GM19468 (cell line): ENCODE data around the gene CPNE5.
"Not testable (repeated sequence)": the region's sequence is repeated elsewhere in the genome, so short reads cannot be mapped to it uniquely, and the experiment has no call there.

ENCODE experiments used
- ATAC-seq: cut with Tn5 transposase; IDR thresholded peaks from one replicate; pipeline ENCODE4 v1.9.1; 2021; ENCODE audit warnings: mild to moderate bottlenecking, moderate library complexity, moderate number of reproducible peaks; ENCODE audit not compliant: unreplicated experiment; ENCODE audit errors: extremely low read depth

The CPNE5 gene

DNA sequence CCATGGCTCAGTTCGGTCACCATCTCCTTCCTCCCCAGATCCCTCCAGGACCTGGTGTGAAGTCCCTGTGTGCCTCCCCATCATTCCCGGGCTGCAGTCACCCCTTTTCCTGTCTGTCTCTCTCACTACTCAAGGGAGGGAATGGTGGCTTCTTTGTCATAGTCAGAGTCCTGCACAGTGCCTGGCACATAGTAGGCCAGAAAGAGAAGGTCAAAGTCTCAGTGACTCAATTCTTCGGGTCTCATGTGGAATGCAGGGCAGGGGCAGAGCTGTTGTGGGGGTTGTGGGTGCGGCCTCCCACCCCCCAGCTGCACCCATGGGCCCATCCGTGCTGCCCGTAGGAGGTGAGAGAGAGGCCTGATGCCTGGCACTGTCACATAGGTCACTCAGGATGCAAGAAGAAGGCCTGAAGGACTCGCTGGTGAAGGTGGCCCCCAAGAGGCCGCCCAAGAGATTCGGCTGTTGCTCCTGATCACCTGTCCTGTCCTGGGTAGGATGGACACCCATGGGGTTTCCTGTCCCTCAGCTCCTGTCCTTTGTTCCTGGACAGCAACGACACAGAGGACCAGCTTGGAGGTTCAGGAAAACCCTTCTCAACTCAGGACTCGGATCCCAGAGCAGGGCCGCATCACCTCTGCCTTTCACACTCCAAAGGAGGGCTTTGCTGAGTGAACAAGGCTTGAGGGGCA lies 107.5 kb downstream of the CPNE5 start:
- ATAC-seq = no peak

DNA sequence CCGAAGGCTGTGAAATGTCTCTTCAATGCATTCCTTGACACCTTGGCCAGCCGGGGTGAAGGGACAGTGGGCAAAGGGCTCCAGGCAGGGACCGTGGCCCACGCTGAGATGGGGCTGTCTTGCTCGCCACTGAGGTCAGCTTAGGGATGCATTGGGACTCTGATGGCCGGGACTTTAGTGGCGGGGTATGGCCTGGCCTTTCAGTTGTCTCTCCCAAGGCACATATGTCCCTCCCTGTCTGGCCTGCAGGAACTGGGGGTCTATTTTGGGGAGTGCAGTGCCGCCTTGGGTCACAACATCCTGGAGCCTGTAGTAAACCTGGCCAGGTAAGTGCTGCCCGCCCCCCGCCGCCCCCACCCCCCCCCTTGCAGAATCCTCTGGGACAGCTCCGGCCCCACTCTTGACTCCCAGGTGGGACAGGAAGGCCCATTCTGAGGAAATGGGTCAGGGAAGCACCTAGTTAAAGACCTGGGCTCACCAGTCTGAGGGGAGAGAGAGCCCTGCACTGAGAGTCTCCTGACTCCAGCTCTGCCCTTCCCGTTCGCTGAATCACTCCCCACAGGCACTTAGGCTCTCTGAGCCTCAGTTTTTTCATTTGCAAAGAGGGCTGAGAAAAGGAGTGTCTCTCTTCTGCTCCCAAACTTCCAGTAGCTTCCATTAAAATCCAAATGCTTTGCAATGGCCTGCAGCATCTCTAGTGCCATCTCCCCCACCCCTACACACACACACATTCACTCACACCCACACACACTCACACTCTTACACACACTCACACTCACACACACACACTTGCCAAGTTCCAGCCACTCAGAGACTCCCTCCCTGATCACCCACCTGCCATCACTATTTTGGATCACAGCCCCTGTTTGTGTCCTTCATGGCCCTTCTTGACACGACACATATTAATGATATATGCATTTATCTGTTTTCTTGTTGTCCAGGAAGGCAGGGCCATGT lies 108.5 kb downstream of the CPNE5 start:
- ATAC-seq = no peak

DNA sequence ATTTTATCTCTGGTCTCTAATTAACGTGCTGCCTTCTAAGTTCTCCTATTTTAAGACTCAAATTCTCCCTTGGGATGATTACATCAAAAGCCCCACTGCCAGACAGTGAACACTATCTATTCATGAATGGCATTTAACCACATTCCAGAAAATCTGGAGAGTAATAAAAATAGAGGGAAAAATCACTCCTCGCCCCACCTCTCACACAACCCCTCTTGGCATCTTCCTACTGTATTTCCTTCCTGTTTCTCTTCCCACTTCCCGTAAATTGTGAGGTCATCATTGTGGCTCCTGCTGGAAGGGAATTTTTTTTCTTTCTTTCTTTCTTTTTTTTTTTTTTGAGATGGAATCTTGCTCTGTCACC lies 110.1 kb downstream of the CPNE5 start:
- ATAC-seq = no peak

DNA sequence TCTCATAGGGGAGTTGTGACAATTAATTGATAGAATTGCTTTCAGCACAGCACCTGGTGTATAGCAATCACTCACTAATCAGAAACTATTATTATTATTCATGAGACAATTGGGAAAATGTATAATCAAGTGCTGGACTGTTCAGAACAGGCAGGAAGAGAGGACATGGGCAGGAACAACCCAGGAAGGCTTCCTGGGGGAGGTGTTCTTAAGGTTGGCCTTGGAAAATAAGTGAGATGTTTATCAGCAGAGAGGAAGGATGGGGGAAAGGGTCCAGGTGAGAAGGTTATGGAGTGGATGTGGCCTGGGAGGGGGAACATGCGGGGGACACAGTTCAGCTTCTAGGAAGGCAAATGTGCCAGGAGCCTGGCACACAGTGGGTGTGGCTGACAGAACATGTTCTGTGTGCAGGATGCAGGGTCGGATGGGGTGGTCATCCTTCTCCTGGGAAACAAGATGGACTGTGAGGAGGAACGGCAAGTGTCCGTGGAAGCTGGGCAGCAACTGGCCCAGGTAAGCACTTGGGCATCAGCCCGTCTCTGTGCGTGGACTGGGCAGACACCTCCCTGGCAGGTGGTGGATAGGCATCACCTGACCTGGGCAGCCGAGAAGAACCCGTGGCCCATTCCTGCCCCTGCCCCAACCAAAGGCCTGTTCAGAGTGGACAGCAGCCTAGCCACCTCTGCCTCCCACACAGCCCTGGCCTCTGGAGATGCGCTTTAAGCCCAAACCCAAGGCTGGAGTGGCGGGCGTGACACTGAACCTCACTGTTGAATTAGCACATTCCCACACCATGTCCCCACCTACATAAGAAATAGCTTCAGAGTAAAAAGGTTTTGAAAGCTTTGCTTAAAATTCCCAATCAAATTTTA lies 110.7 kb downstream of the CPNE5 start:
- ATAC-seq = no peak

DNA sequence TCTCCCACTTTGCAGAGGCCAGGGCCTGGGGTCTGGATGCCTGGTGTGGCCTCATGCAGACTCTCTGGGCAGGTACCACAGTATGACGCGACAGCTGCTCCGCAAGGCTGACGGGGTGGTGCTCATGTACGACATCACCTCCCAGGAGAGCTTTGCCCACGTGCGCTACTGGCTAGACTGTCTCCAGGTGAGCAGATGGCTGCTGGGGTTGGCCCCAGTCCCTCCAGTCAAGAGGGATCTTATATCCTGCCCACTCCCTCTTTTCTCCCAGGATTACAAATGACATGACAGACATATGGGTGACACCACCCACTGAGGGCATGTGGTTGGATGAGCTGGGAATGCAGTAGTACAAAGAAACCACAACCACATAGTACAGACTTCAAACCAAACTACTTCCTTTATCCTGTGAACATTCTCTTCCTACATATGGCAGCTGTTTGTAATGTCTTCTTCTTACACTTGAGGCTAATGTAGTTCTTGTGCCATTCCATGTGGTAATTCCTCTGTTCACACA lies 111.7 kb downstream of the CPNE5 start:
- no peak for ATAC-seq

DNA sequence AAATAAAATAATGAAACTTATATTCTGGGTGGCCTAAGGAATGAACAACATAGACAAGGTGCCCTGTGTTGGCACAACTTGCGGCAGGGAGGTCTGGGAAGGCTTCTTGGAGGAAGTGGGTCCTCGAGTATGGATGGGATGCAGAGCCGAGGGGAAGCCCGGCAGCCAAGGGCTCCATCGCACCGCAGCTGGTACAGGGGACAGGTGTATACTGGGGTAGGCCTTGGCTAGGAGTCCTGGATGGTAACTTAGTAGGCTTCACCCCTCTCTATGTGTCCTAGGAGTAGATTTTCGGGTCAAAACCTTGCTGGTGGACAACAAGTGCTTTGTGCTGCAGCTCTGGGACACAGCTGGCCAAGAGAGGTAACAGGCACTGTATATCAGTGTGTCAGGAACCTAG lies 113.7 kb downstream of the CPNE5 start:
- ATAC-seq = no peak

DNA sequence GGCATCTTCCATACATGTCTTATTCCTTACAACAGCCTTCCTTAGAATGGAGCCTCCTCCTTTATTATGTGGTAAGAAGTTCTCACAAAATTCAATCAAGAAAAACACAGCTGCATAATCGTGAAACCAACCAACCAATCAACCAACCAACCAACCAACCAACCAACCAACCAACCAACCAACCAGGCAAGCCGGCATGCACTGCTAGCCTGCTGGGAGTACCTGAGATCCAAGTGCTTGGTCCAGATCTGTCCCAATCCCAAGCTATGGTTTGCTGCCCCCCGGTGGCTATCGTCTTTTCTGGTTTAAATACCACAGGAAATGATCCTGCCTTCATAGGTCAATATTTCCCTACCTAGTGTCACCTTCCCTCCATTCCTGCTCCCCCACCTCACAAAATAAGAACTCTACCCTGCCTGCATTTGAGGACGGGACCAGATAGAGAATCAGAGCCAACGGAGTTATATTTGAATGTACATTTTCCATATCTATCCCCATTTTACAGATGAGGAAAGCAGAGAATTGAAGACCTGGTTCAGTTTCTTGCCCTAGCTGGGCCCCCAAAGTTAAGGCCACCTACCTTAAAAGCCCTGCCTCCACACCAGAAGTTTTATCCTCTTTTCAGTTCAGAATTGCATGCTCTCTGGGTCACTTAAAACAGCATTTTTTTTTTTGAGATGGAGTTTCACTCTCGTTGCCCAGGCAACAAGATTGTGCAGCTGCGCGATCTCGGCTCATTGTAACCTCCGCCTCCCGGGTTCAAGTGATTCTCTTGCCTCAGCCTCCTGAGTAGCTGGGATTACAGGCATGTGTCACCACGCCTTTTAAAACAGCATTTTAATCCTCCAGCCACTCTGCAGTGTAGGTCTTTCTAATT lies 114.5 kb downstream of the CPNE5 start:
- ATAC-seq = no peak

DNA sequence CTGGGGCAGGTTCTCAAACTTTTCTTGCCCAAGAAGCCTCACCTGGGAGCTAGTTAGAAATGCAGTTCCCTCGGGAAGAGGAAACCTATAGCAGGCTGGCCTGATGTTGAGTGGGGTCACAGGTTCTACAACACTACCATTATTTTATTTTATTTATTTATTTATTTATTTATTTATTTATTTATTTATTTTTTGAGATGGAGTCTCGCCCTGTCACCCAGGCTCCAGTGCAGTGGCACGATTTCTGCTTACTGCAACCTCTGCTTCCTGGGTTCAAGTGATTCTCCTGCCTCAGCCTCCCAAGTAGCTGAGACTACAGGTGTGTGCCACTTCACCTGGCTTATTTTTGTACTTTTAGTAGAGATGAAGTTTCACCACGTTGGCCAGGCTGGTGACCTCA lies 115.3 kb downstream of the CPNE5 start:
- not testable (repeated sequence) for ATAC-seq

DNA sequence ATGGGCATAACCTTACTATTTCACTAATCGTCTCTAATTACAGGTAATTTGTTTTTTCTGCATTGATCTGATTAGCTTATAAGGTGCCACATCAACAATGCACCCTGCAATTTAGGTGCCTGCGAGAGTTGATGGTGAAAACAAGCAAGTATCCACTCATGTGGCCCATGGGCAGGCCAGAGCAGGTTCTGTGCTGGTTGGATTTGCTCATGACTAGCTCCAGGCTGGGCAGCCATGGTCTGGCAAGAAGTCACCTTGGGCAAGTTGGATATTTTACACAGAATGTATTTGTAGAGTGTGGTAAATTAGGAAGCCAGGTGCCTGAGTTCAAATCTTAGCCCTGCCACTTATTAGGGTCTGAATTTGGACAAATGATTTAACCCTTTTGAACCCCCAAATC lies 116.4 kb downstream of the CPNE5 start:
- no peak for ATAC-seq

DNA sequence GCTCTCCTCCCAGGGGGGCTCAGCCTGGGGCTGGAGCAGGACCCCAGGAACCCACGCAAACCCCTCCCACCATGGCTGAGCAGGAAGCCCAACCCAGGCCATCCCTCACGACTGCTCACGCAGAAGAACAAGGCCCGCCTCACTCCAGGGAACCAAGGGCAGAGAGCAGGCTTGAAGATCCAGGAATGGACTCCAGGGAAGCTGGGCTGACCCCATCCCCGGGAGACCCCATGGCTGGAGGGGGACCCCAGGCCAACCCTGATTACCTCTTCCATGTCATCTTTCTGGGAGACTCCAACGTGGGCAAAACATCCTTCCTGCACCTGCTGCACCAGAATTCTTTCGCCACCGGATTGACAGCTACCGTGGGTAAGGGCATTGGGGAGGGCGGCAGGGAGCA lies 116.9 kb downstream of the CPNE5 start:
- no peak for ATAC-seq

DNA sequence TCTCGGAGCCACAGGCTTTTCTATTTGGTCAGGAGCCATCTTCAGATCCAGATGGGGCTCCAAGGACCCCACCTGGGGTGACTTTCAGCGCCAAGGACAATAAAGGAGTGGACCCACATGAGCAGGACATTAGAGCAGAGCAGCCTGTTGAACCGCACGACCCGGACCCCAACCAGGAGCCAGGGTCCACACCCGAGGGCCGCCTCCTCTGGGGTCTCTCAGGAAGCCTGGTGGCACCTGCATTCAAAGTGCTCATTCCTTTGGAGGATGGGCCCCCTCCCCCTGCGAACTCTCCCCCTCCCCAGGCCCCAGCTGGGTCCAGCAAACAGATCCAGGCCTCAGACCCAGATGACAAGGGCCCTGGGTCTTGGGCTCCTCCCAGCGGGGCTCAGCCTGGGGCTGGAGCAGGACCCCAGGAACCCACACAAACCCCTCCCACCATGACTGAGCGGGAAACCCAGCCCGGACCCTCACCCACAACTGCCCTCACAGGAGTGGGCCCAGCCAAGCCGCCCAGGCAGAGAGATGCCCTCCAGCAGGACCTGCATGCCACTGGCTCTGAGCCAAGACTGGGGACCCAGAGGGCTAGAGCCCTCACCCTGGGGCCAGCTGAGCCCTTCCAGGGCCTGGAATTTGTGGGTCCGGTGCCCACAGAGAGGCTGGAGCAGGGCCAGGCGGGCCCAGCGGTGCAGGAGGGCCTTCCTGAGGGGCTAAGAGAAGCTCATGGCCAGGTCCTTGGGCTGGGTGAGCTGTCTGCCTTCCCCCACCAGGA lies 117.7 kb downstream of the CPNE5 start:
- no peak for ATAC-seq

DNA sequence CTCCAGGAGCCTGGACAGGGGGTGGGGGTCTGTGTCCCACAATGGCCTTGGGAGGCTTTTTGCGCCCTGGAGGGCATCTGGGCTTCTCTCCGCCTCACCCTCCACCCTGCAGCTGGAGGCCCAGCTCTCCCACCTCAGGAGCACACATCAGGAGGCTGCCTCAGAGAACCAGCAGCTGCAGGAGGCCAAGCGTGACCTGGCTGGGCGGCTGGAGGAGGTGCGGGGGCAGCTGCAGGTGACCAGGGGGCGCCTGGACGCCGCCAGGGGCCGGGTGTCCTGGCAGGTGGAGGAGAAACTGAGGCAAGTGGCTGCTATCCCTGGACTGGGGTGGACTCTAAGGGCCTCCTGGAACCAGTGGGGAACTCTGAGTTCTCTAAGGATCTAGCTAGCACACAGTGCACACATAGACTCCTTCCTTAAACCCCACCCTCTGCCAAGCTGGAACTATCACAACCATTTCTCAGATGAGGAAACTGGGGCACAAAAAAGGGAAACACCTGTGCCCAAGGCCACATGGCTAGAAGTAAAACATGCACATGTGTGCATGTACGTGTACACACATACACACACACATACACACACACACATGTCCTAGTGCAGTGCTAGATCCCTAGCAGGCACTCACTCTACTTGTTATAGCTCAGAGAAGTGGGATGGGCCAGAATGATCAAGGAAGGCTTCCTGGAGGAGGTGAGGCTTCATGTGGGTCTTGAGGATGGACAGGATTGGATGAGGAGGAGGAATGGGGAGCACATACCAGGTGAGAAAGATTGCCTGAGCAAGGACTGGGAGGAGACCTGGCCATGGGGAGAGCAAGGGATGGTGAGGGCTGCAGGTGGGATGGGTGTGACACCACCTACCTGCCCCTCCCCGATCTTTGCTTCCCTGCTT lies 118.7 kb downstream of the CPNE5 start:
- ATAC-seq = no peak

DNA sequence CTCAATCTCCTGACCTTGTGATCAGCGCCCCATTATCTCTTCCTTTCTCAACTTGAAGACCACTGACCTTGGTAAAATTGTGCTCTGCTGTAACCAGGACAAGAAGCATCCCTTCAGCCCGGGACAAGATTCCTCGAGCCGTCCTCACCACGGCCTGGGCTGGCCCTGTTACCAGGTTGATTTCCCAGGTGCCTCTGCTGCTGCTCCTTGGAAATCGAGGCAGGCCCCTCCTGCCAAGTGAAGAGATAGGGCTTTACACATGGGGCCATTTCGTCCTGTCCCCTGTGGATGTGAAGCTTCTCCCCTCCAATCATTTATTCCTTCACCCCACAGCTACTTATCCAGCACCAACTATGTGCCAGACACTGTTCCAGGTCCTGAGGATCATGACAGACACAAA lies 120.1 kb downstream of the CPNE5 start:
- no peak for ATAC-seq

DNA sequence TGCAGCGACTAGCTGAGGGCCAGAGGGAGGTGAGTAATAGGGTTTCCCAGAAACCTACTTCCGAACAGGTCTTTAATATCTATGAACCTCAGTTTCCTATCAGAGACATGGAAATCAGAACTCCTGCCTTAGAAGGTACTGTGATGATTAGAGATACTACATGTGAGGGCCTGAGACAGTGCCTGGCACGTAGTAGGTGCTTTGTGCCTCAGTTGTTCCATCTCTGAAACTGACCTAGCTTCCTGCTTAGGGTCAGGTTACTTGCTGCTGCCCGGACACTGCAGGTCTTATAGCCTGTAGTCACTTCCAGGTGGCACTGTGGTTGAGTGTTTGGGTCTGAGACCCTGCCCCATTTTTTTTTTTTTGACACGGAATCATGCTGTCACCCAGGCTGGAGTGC lies 120.7 kb downstream of the CPNE5 start:
- no peak for ATAC-seq

DNA sequence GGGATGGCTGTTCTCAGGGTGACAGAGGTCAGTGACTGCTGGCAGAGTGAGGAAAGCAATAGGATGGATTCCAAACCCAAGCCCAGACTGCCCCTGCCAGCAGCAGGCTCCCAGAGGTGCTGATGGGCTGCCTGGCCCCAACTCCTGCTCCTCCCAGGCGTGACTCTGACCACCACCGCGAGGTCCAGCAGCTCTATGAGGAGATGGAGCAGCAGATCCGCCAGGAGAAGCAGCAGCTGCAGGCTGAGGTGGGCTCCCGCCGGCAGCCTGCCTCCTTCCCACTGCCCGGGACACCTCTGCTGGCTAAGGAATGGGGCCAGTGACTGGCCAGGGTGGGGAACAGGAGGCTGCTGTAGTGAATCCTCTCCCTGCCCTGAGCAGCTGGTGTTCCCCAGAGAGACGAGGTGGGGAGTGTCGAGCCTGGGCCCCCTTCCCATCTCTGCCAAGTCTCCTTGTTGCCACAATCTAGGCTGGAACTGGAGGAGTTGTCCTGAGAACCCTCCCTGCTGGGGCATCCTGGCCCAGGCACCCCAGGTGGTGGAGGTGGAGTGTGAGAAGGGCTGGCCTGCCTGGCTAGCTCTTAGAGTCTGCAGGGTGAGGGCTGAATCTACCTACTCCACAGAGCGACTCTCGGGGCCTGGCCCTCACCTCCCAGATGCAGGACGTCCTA lies 121.2 kb downstream of the CPNE5 start:
- no peak for ATAC-seq

DNA sequence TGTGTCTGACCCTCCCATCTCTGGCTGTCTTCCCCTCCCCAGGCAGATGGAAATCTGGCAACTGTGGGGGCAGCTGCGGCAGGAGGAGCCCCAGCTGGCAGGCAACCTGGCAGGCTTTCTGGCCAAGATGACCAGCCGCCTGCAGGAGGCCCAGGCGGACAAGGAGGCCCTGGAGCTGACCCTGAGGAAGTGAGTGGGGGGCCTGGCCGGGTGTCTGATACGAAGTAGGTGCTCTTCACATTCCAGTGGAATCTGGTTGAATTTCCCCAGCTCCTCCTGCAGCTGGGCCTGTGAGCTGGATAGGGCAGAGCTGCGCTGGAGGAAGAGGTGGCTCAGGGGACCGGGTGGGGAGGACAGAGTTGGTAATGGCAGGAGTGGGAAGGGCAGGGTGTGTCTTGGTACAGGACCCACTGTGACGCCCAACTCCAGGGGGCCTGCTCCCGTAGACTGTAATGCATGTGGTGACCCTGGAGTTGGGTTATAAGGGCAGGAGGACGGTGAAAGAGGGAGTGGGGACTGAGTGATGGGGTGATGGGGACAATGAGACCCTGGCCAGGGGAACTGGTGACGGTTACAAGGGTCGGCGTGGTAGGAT lies 121.9 kb downstream of the CPNE5 start:
- ATAC-seq = no peak
